OCI-LY1 (cell line): ENCODE measurements around the gene OLFML1.

Experiments
- H2AFZ ChIP-seq: fragments of 200-600 bp; sonication (generic), shearing (Covaris generic); 2 replicates; pipeline ENCODE4 v1.6.0; 2014; ENCODE audit warnings: antibody characterized with exemption, mild to moderate bottlenecking, low read length
- H3F3A ChIP-seq: fragments of 200-600 bp; sonication (generic), shearing (Covaris generic); 2 replicates; pipeline ENCODE4 v1.6.0; 2014; ENCODE audit warnings: mild to moderate bottlenecking, antibody characterized with exemption, low read length, moderate library complexity; ENCODE audit not compliant: insufficient read depth
- H3K27ac ChIP-seq: fragments of 200-600 bp; sonication (generic); 2 replicates; pipeline ENCODE4 v1.5.1; 2014; ENCODE audit warnings: low read length, mixed run types, mild to moderate bottlenecking, low read depth; ENCODE audit not compliant: poor library complexity, severe bottlenecking
- H3K27me3 ChIP-seq: fragments of 200-600 bp; sonication (generic); 2 replicates; pipeline ENCODE4 v1.6.0; 2014; ENCODE audit warnings: antibody characterized with exemption, mild to moderate bottlenecking, low read length, moderate library complexity; ENCODE audit not compliant: insufficient read depth
- H3K36me3 ChIP-seq: fragments of 200-600 bp; sonication (generic); 2 replicates; pipeline ENCODE4 v1.6.1; 2014; ENCODE audit warnings: mild to moderate bottlenecking, antibody characterized with exemption, low read length, moderate library complexity, mixed read lengths; ENCODE audit not compliant: insufficient read depth
- H3K4me1 ChIP-seq: fragments of 200-600 bp; sonication (generic); 2 replicates; pipeline ENCODE4 v1.5.1; 2014; ENCODE audit warnings: mild to moderate bottlenecking, low read length, moderate library complexity; ENCODE audit not compliant: insufficient read depth, severe bottlenecking
- H3K4me2 ChIP-seq: fragments of 200-600 bp; sonication (generic), shearing (Covaris generic); 2 replicates; pipeline ENCODE4 v1.6.1; 2014; ENCODE audit warnings: low read length
- H3K4me3 ChIP-seq: fragments of 200-600 bp; sonication (generic); 2 replicates; pipeline ENCODE4 v1.5.1; 2014; ENCODE audit warnings: low read length, low read depth, mild to moderate bottlenecking, mixed read lengths; ENCODE audit not compliant: poor library complexity, severe bottlenecking
- H3K79me2 ChIP-seq: fragments of 200-600 bp; shearing (Covaris generic); 2 replicates; pipeline ENCODE4 v1.6.1; 2016; ENCODE audit warnings: mixed run types, low read length, mixed read lengths; ENCODE audit not compliant: insufficient read depth
- H3K9ac ChIP-seq: fragments of 200-600 bp; sonication (generic), shearing (Covaris generic); 2 replicates; pipeline ENCODE4 v1.6.1; 2014; ENCODE audit warnings: mild to moderate bottlenecking, low read length, mixed read lengths
- H3K9me2 ChIP-seq: fragments of 200-600 bp; sonication (generic), shearing (Covaris generic); 2 replicates; pipeline ENCODE4 v1.6.1; 2014; ENCODE audit warnings: low read depth, mild to moderate bottlenecking, low read length, mixed read lengths
- H3K9me3 ChIP-seq: fragments of 200-600 bp; shearing (Covaris generic); 2 replicates; pipeline ENCODE4 v1.6.1; 2014; ENCODE audit warnings: low read length, mixed read lengths
- H4K20me1 ChIP-seq: fragments of 200-600 bp; sonication (generic), shearing (Covaris generic); 2 replicates; pipeline ENCODE4 v1.6.0; 2016; ENCODE audit warnings: mild to moderate bottlenecking, low read length; ENCODE audit not compliant: insufficient read depth
- EZH2 ChIP-seq: fragments of 200-600 bp; sonication (generic), shearing (Covaris generic); IDR thresholded peaks from 2 replicates; pipeline ENCODE4 v1.8.0; 2017; ENCODE audit warnings: borderline replicate concordance, mixed run types, mild to moderate bottlenecking, antibody characterized with exemption, low read length, moderate library complexity, mixed read lengths
- TF ChIP-seq, protein P1 (sequence below): fragments of 200-600 bp; sonication (generic), shearing (Covaris generic); IDR thresholded peaks from 2 replicates; pipeline ENCODE4 v1.5.1; 2017; ENCODE audit warnings: mild to moderate bottlenecking, antibody characterized with exemption, low read length, moderate library complexity, mixed read lengths

OLFML1 gene

GRCh38 chr11:7551571-7551970 lies 66.3 kb downstream of the OLFML1 start:
- TF ChIP-seq, protein P1, sequence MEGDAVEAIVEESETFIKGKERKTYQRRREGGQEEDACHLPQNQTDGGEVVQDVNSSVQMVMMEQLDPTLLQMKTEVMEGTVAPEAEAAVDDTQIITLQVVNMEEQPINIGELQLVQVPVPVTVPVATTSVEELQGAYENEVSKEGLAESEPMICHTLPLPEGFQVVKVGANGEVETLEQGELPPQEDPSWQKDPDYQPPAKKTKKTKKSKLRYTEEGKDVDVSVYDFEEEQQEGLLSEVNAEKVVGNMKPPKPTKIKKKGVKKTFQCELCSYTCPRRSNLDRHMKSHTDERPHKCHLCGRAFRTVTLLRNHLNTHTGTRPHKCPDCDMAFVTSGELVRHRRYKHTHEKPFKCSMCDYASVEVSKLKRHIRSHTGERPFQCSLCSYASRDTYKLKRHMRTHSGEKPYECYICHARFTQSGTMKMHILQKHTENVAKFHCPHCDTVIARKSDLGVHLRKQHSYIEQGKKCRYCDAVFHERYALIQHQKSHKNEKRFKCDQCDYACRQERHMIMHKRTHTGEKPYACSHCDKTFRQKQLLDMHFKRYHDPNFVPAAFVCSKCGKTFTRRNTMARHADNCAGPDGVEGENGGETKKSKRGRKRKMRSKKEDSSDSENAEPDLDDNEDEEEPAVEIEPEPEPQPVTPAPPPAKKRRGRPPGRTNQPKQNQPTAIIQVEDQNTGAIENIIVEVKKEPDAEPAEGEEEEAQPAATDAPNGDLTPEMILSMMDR, result no peak
- H4K20me1 ChIP-seq, result no peaks in the 10 kb centered on the region
- no peaks in the 10 kb centered on the region for H3K27me3 ChIP-seq
- no peak overlapping the region for H3K27ac ChIP-seq
- no peaks in the 10 kb centered on the region for H3K4me1 ChIP-seq
- H3K9me3 ChIP-seq, result no peaks in the 10 kb centered on the region
- H3K79me2 ChIP-seq, result no peaks in the 10 kb centered on the region
- no peak overlapping the region for H2AFZ ChIP-seq
- H3F3A ChIP-seq, result no peaks in the 10 kb centered on the region
- H3K9me2 ChIP-seq, result no peaks in the 10 kb centered on the region
- H3K36me3 ChIP-seq, result peaks cover 12% of the 10 kb centered on the region
- H3K4me3 ChIP-seq, result no peak overlapping the region
- no peak overlapping the region for H3K4me2 ChIP-seq
- no peak overlapping the region for H3K9ac ChIP-seq

DNA sequence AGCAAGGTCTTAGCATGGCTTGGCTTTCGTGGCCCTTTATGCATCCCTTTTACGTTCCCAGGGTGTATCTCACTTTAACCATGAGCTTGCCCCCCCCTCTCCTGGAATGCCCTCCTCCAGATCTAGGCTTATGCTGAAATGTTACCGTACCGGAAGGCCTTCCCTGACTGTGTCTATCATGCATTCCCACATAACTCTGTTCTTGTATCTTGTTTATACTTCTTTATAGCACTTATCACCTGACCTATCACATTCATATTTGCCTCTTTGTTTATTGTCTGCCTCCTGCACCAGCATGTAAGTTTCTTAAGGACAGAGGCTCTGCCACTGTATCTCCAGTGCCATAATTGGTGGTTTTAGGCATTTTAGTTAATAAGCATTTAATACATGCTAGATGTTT lies 67.4 kb downstream of the OLFML1 start:
- no peaks in the 10 kb centered on the region for H4K20me1 ChIP-seq
- H3K4me3 ChIP-seq, result no peak overlapping the region
- H3F3A ChIP-seq, result no peaks in the 10 kb centered on the region
- H3K27me3 ChIP-seq, result no peaks in the 10 kb centered on the region
- H3K79me2 ChIP-seq, result no peaks in the 10 kb centered on the region; the same call in 1 of the 2 replicates
- H3K27ac ChIP-seq, result no peak overlapping the region
- no peaks in the 10 kb centered on the region for H3K9me2 ChIP-seq
- no peaks in the 10 kb centered on the region for H3K4me1 ChIP-seq
- H3K9ac ChIP-seq, result no peak overlapping the region
- no peak overlapping the region for H2AFZ ChIP-seq
- H3K4me2 ChIP-seq, result no peak overlapping the region
- H3K9me3 ChIP-seq, result no peaks in the 10 kb centered on the region
- peaks cover 17% of the 10 kb centered on the region for H3K36me3 ChIP-seq
- TF ChIP-seq, protein P1, result no peak
- TF ChIP-seq EZH2, result no peak

- Histone ChIP-seq H3F3A (no peaks in the 10 kb centered on the region), H3K79me2 (no peaks in the 10 kb centered on the region; the same call in 1 of the 2 replicates), H2AFZ (no peak overlapping the region), H3K4me2 (no peak overlapping the region), H3K9me3 (no peaks in the 10 kb centered on the region), H3K9ac (no peak overlapping the region), H3K4me3 (no peak overlapping the region), H3K4me1 (no peaks in the 10 kb centered on the region), H4K20me1 (no peaks in the 10 kb centered on the region), H3K27me3 (no peaks in the 10 kb centered on the region), H3K36me3 (peaks cover 17% of the 10 kb centered on the region), H3K9me2 (no peaks in the 10 kb centered on the region), H3K27ac (no peak overlapping the region)
- no peak for TF ChIP-seq EZH2
- TF ChIP-seq, protein P1, result no peak
Observed at GRCh38 chr11:7555052-7555699, 69.9 kb downstream of the OLFML1 start.
